Progenitor cell of endocrine pancreas (in vitro differentiated cells): ENCODE measurements around the gene MRPS5. TPM values are rescaled to one million over a fixed set of nuclear protein-coding genes. Genes with fewer than 3 reads are reported as not detected.

ENCODE experiments used
- DNase-seq: peaks from one replicate; pipeline ENCODE4 v3.0.0; 2021; ENCODE audit warnings: low spot score; ENCODE audit not compliant: unreplicated experiment
- H3K27ac Mint-ChIP-seq: 2 replicates; pipeline ENCODE4 v1.8.0; 2021; ENCODE audit warnings: mild to moderate bottlenecking, moderate library complexity, mixed read lengths
- H3K27me3 Mint-ChIP-seq: 2 replicates; pipeline ENCODE4 v1.8.0; 2021; ENCODE audit warnings: mixed read lengths
- H3K36me3 Mint-ChIP-seq: 2 replicates; pipeline ENCODE4 v1.8.0; 2022; ENCODE audit warnings: mixed read lengths; ENCODE audit not compliant: insufficient read depth
- H3K4me1 Mint-ChIP-seq: 2 replicates; pipeline ENCODE4 v1.8.0; 2021; ENCODE audit warnings: low read depth, mixed read lengths
- H3K4me3 Mint-ChIP-seq: 2 replicates; pipeline ENCODE4 v1.8.0; 2021; ENCODE audit warnings: low read depth, mild to moderate bottlenecking, moderate library complexity, mixed read lengths
- H3K9me3 Mint-ChIP-seq: 2 replicates; pipeline ENCODE4 v1.8.0; 2021; ENCODE audit warnings: low read depth, mixed read lengths
- CTCF ChIP-seq: fragments of 200-600 bp; sonication (generic); IDR thresholded peaks from one replicate; pipeline ENCODE4 v1.5.0; 2021; ENCODE audit warnings: antibody characterized with exemption, mild to moderate bottlenecking; ENCODE audit not compliant: unreplicated experiment
- total RNA-seq: library from RNA; stranded (reverse); gene quantifications from 2 replicates; pipeline ENCODE4 v1.2.1, GENCODE V29; 2021

Gene MRPS5
- total RNA-seq, 1 donor from 2014 or later, result 62.5 TPM

DNA sequence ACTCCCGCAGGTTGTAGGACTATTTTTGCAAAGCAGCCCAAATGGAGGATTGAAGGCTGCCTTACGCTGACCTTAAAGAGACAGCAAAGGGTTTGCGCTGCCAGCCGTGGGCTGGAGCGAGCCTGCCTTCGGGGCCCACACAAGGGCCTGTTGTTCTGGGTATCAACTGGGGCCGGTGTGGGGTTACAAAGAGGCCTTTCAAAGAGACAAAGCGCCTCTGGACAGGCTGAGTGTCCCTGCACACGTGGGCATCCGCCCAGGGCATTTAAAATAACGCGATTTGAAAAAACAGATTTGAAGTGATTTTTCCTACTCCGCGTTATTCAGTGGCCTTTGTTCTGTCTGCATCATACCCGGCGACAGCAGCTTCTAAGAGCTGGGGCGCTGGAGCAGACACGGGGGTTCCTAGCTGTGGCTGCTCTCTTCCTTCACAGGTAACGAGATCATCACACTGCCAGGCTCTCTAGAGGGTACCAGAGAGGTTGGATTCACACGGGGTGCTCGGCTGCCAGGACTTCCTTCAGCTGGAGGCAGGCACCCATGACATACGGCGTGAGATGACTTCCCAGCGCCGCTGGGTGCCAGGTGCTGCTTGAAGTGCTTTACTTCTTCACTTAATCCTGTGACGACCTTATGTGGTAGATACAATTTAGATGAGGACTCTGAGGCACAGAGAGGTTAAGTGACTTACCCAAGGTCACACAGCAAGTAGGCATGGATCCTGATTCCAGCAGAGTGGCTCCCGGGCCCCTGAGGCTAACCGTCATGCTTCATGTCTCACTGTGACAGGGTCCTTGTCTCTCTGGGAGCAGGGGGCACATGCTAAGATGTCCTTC lies 63.9 kb downstream of the MRPS5 start:
- H3K4me1 Mint-ChIP-seq, result peaks cover 9% of the 10 kb centered on the region
- peaks cover 28% of the 10 kb centered on the region for H3K27me3 Mint-ChIP-seq
- no peak overlapping the region for H3K27ac Mint-ChIP-seq
- no peak for DNase-seq
- H3K4me3 Mint-ChIP-seq, result no peak overlapping the region
- no peaks in the 10 kb centered on the region for H3K36me3 Mint-ChIP-seq
- TF ChIP-seq CTCF, result no peak
- H3K9me3 Mint-ChIP-seq, result no peaks in the 10 kb centered on the region

DNA sequence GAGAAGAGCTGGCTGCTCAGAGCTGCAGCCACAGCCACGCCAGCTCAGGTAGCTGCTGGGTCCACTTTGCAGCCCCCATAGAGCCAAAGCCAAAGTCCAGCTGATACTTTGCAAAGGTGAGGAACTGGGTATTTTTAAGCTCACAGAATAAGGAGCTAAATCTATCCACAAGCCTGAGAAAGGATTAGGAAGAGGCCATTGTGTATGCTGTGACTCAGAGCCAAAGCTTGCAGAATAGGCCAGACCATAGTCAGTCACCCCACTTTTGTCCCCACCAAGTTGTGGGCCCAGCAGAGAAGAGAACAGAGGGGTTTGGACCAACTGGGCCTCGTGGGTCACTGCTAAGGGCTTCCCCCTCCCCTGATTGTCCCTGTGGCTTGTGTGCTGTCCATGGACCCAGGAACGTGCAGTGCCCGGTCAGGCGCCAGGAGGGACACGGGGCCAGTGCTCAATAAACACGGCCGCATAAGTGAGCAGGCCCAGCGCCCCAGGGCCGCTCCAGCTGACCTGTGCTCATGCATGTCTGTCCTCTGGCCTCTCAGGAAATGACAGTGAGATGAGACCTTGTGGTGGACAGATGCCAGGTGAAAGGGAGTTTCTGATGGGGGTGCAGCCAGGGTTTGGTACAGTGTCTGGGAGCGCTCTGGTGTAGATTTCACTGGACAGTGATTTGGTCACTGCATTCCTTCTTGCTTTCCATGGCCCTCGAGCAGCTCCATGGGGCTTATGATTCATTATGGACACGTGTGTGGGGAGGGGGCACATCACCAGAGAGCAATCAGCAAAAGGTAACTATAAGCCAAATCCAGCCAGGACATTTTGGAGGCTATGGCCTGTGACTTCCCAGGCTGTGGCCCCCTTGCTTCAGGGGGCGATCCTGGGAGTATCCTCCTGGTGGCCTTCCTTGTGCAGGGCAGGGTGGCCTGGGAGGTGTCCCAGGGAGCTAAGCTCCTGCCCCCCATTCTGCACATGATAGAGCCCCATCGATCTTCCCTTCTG lies 64.8 kb downstream of the MRPS5 start:
- no peak for DNase-seq
- no peak overlapping the region for H3K27ac Mint-ChIP-seq
- H3K4me1 Mint-ChIP-seq, result peaks cover 4% of the 10 kb centered on the region
- no peaks in the 10 kb centered on the region for H3K36me3 Mint-ChIP-seq
- no peak for TF ChIP-seq CTCF
- H3K9me3 Mint-ChIP-seq, result no peaks in the 10 kb centered on the region
- peaks cover 27% of the 10 kb centered on the region for H3K27me3 Mint-ChIP-seq
- H3K4me3 Mint-ChIP-seq, result no peak overlapping the region

DNA sequence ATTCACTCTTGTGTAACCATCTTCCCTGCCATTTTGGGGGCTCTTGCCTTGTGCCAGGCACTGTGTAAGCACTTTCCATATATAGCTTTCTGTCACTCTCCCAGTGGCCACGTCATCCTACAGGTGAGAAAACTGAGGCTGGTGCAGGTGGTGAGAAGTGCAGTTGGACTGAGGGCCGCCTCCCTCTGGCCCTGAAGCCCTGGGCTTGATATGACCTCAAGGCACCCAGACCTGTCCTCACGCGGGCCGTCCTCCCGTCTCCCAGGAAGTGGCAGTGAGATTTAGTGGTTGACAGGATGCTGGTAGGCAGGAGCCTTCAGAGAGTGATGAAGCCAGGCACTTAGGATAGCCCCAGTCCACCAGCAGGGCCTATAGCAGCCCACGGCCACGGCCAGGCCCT lies 65.6 kb downstream of the MRPS5 start:
- Mint-ChIP-seq H3K27ac (no peak overlapping the region), H3K27me3 (peaks cover 32% of the 10 kb centered on the region), H3K4me1 (peaks cover 4% of the 10 kb centered on the region), H3K4me3 (no peak overlapping the region), H3K36me3 (no peaks in the 10 kb centered on the region), H3K9me3 (no peaks in the 10 kb centered on the region)
- DNase-seq, result no peak
- no peak for TF ChIP-seq CTCF

- H3K4me3 Mint-ChIP-seq, result no peak overlapping the region
- TF ChIP-seq CTCF, result no peak
- H3K27me3 Mint-ChIP-seq, result peaks cover 37% of the 10 kb centered on the region
- DNase-seq, result no peak
- H3K27ac Mint-ChIP-seq, result no peak overlapping the region
- H3K36me3 Mint-ChIP-seq, result no peaks in the 10 kb centered on the region
- no peaks in the 10 kb centered on the region for H3K9me3 Mint-ChIP-seq
- H3K4me1 Mint-ChIP-seq, result peaks cover 4% of the 10 kb centered on the region
Measured at GRCh38 chr2:95055262-95055661, 66.3 kb downstream of the MRPS5 start.

DNA sequence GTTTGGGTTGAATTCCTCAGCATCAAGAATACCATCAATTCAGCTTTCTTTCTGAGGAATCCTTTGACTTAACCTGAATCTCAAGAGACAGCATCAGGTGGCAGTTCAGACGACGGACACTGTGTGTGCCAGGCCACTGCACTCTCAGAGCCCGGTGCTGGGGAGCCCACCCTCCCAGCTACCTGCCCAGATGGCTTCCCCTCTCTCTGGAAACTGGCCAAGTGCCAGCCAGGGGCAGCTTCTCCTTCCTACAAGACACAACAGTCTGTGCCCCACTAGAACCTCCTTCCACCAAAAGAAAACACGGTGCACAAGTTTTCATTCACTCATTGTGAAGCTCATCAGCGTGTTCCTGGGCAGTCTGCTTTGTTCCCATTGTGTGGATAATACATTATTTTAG lies 67.6 kb downstream of the MRPS5 start:
- H3K27ac Mint-ChIP-seq, result no peak overlapping the region
- H3K4me1 Mint-ChIP-seq, result peaks cover 4% of the 10 kb centered on the region
- no peaks in the 10 kb centered on the region for H3K36me3 Mint-ChIP-seq
- no peak overlapping the region for H3K4me3 Mint-ChIP-seq
- H3K9me3 Mint-ChIP-seq, result no peaks in the 10 kb centered on the region
- TF ChIP-seq CTCF, result no peak
- no peak for DNase-seq
- peaks cover 41% of the 10 kb centered on the region for H3K27me3 Mint-ChIP-seq
